ENCODE measurements around the gene GID8. TPM values are rescaled to one million over a fixed set of nuclear protein-coding genes. Genes with fewer than 3 reads are reported as not detected.

Gene GID8
- total RNA-seq, 4 donors from 2014 or later = 23.2 to 34.8 (median 27.9) TPM

GRCh38 chr20:62955519-62956386 is 17.8 kb downstream of the GID8 start:
- TF ChIP-seq EP300 (IDR thresholded peaks at IDR 0.05) = no peak
- no peak for TF ChIP-seq POLR2AphosphoS5 (IDR thresholded peaks at IDR 0.05)
- TF ChIP-seq CTCF (IDR thresholded peaks at IDR 0.05) = no peak
- no peak for TF ChIP-seq POLR2A (IDR thresholded peaks at IDR 0.05)
- no peaks in the 10 kb centered on the region for H3K27me3 ChIP-seq
- no peak overlapping the region for H3K27ac ChIP-seq
- peaks cover 0 to 21% of the 10 kb centered on the region in 2 donors for H3K36me3 ChIP-seq
- H3K4me3 ChIP-seq = no peak overlapping the region
- 87% methylated on average over 3 of the region's 23 CpGs; no CpG with 5 or more reads in 1 of the 2 donors for WGBS, 2 donors (ENCODE audit: low coverage in 1 of 2)
- peaks cover 5 to 33% (median 29%) of the 10 kb centered on the region in 3 donors for H3K4me1 ChIP-seq
- ATAC-seq = no peak
- no peaks in the 10 kb centered on the region for H3K9me3 ChIP-seq

DNA sequence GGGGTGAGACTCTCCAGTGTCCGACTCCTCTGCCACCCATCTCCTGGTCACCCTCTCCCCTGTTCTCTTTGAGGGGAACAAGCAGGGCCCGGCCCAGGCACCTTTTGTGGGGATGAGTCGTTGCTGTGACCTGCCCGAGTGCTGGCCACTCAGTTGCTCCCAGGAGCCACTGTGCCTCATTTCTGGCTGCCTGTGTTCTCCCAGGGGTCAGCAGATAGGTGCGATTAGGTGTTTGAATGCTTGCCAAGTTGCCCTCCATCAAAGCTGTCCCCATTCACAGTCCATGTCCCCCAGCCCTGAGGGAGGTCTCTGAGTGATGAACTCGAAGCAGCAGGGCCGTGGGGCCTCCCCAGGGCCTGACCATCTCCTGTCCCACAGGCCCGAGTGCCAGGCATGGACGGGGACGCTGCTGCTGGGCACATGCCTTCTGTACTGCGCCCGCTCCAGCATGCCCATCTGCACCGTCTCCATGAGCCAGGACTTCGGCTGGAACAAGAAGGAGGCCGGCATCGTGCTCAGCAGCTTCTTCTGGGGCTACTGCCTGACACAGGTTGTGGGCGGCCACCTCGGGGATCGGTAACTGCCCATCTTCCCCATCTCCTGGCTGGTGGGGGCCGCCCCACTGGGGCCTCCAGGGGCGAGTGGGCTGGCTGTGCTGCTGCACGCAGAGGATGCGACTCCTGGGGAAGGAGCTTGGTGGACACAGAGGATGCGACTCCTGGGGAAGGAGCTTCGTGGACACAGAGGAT is 18.6 kb downstream of the GID8 start:
- H3K4me1 ChIP-seq = peaks cover 5 to 33% (median 29%) of the 10 kb centered on the region in 3 donors
- ATAC-seq = no peak
- 80% methylated on average over 1 of the region's 25 CpGs; no CpG with 5 or more reads in 1 of the 2 donors for WGBS, 2 donors (ENCODE audit: low coverage in 1 of 2)
- H3K4me3 ChIP-seq = no peak overlapping the region
- no peaks in the 10 kb centered on the region for H3K27me3 ChIP-seq
- peaks cover 0 to 18% of the 10 kb centered on the region in 2 donors for H3K36me3 ChIP-seq
- no peaks in the 10 kb centered on the region for H3K9me3 ChIP-seq
- H3K27ac ChIP-seq = no peak overlapping the region
- TF ChIP-seq CTCF (IDR thresholded peaks at IDR 0.05) = no peak
- no peak for TF ChIP-seq POLR2AphosphoS5 (IDR thresholded peaks at IDR 0.05)
- TF ChIP-seq EP300 (IDR thresholded peaks at IDR 0.05) = no peak
- TF ChIP-seq POLR2A (IDR thresholded peaks at IDR 0.05) = no peak

GRCh38 chr20:62957136-62958117 is 19.5 kb downstream of the GID8 start:
- no peak overlapping the region for H3K4me3 ChIP-seq
- H3K36me3 ChIP-seq = peaks cover 0 to 27% of the 10 kb centered on the region in 2 donors
- no peak for TF ChIP-seq EP300 (IDR thresholded peaks at IDR 0.05)
- TF ChIP-seq POLR2AphosphoS5 (IDR thresholded peaks at IDR 0.05) = no peak
- no peak for TF ChIP-seq CTCF (IDR thresholded peaks at IDR 0.05)
- TF ChIP-seq POLR2A (IDR thresholded peaks at IDR 0.05) = no peak
- no peaks in the 10 kb centered on the region for H3K9me3 ChIP-seq
- ATAC-seq = no peak
- H3K27ac ChIP-seq = no peak overlapping the region
- H3K4me1 ChIP-seq = peaks cover 5 to 25% (median 24%) of the 10 kb centered on the region in 3 donors
- WGBS, 2 donors (ENCODE audit: low coverage in 1 of 2) = 87 to 92% methylated on average over 8 to 13 of the region's 36 CpGs
- H3K27me3 ChIP-seq = no peaks in the 10 kb centered on the region

DNA sequence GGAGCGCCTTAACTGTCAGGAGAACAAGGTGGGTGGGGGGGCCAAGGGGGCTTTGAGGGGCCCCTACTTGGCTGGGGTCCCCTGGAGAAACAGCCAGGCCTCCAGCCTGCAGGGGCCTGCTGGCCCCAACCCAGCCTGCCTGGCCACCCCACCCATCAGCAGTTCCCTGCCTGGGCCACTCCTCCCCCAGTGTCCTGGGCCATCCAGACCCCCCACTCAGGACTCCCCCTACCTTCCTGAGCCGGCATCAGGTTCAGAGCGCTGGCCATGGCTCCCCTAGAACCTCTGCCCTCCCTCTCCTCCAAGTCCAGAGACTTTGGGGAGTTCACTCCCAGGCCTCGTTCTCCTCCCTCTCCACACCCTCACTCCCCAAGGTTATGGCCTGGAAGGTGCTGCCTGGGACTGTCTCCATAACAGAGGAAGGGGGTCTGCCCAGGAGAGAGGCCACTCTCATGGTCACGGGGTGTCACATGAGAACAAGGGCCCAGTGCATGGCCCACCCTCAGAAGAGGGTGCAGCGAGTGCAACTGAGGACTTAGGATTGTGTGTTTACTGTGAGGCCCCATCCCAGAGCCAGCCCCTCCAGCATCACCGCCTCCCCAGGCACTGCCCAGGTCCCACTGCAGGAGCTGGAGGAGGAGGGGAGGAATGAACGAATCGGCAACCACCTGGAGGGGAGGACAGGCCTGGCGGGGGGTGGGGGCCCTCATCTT is 20.6 kb downstream of the GID8 start:
- no peaks in the 10 kb centered on the region for H3K27me3 ChIP-seq
- 67% methylated on average over 1 of the region's 10 CpGs; no CpG with 5 or more reads in 1 of the 2 donors for WGBS, 2 donors (ENCODE audit: low coverage in 1 of 2)
- H3K4me3 ChIP-seq = no peak overlapping the region
- H3K36me3 ChIP-seq = peaks cover 0 to 38% of the 10 kb centered on the region in 2 donors
- peaks cover under 1 to 14% (median 12%) of the 10 kb centered on the region in 3 donors for H3K4me1 ChIP-seq
- no peak for ATAC-seq
- H3K27ac ChIP-seq = no peak overlapping the region
- TF ChIP-seq POLR2A (IDR thresholded peaks at IDR 0.05) = no peak
- TF ChIP-seq EP300 (IDR thresholded peaks at IDR 0.05) = no peak
- no peak for TF ChIP-seq CTCF (IDR thresholded peaks at IDR 0.05)
- TF ChIP-seq POLR2AphosphoS5 (IDR thresholded peaks at IDR 0.05) = no peak
- H3K9me3 ChIP-seq = no peaks in the 10 kb centered on the region
